ENCODE measurements around the gene SBNO2. TPM values are rescaled to one million over a fixed set of nuclear protein-coding genes. Genes with fewer than 3 reads are reported as not detected.

Gene SBNO2
- total RNA-seq, 1 donor from 2014 or later: 48.8 TPM

DNA sequence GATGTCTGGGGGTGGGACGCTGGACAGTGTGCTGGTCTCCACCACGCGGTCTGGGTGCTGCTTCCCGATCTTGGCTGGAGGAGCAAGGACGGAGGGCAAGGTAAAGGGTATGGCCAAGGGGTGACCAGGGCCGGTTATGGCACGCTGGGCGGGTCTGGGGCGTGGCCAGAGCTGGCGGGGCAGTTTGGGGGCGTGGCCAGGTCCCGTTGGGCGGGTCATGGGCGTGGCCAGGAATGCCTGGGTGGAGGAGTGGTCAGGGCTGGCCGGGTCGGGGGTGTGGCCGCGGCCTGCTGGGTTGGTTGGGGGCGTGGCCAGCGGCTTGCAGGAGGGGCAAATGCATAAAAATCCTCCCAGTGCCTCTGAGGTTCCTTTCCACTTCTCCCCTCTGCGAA is 51.1 kb downstream of the SBNO2 start:
- Histone ChIP-seq H3K4me3 (ENCODE audit: low read depth, low read length) (no peak overlapping the region), H3K36me3 (ENCODE audit: control insufficient read depth, insufficient read depth, low read length) (peaks cover 13% of the 10 kb centered on the region), H3K27me3 (ENCODE audit: control insufficient read depth, insufficient read depth, low read length) (no peaks in the 10 kb centered on the region)
- no peak for DNase-seq (ENCODE audit: low read depth)
- TF ChIP-seq, protein P1, sequence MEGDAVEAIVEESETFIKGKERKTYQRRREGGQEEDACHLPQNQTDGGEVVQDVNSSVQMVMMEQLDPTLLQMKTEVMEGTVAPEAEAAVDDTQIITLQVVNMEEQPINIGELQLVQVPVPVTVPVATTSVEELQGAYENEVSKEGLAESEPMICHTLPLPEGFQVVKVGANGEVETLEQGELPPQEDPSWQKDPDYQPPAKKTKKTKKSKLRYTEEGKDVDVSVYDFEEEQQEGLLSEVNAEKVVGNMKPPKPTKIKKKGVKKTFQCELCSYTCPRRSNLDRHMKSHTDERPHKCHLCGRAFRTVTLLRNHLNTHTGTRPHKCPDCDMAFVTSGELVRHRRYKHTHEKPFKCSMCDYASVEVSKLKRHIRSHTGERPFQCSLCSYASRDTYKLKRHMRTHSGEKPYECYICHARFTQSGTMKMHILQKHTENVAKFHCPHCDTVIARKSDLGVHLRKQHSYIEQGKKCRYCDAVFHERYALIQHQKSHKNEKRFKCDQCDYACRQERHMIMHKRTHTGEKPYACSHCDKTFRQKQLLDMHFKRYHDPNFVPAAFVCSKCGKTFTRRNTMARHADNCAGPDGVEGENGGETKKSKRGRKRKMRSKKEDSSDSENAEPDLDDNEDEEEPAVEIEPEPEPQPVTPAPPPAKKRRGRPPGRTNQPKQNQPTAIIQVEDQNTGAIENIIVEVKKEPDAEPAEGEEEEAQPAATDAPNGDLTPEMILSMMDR (IDR thresholded peaks at IDR 0.05; ENCODE audit: insufficient read depth, low read length, poor library complexity, severe bottlenecking): no peak

DNA sequence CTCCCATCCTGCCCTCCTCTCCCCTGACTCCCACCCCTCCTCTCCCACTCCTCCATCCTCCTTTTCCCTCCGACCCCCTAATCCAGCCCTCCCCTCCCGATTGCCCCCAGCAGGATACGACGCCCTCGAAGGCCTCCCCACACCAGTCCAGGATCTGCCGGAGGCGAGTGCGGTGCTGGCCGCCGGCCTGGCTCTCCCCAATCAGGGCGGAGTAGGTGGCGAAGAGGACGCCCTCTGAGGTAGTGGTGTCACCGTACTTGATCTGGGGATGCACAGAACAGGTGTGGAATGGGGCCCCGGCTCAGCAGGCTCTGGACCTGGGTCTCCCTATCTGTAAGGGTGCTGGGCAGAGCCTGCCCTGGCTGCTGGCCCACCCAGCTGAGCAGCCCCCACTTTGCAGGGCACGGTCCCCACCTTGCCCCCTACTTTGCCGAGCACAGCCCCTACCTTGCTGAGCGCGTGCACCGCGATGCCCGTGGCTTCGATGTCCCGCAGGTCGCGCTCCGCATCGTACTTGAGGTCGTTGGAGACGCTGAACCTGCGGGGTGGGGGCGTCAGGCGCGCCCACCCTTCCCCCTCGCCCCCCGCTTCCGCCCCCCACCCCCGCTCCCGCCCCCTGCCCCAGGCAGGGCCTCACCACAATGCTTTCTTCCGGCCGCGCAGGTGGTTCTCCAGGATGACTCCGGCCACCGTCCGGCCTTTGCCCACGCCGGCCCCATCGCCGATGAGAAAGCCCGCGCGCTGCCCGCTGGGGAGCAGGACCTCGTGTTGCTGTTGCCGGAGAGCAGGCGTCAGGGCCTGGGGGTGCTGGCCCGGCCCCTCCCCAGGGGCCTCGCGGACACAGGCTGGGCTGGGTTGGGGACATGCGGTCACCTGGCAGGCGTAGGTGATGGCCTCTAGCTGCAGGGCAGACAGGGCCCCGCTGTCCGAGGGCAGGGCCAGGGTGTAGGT is 51.8 kb downstream of the SBNO2 start:
- TF ChIP-seq, protein P1 (IDR thresholded peaks at IDR 0.05; ENCODE audit: insufficient read depth, low read length, poor library complexity, severe bottlenecking): no peak
- no peak for DNase-seq (ENCODE audit: low read depth)
- no peak overlapping the region for H3K4me3 ChIP-seq (ENCODE audit: low read depth, low read length)
- H3K36me3 ChIP-seq (ENCODE audit: control insufficient read depth, insufficient read depth, low read length): peaks cover 14% of the 10 kb centered on the region
- H3K27me3 ChIP-seq (ENCODE audit: control insufficient read depth, insufficient read depth, low read length): no peaks in the 10 kb centered on the region

DNA sequence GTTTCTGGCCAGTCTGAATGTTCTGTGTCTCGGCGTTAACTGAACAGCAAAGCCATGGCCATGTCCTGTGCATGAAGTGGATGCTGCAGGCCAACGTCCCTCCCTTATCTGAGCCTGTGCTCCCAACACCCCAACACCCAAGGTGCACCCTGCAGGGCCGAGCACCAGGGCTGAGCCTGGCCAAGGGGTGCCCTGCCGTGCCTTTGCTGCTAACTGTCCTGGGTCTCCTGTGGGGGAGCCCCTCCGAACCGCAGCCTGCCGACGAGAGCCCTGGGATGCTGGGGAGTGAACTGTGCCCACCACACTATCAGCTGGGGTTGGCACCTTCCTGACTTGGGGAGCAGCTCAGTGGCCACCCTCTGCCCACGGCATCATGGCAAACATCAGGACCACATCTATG is 52.7 kb downstream of the SBNO2 start:
- H3K27me3 ChIP-seq (ENCODE audit: control insufficient read depth, insufficient read depth, low read length): no peaks in the 10 kb centered on the region
- H3K36me3 ChIP-seq (ENCODE audit: control insufficient read depth, insufficient read depth, low read length): peaks cover 17% of the 10 kb centered on the region
- TF ChIP-seq, protein P1 (IDR thresholded peaks at IDR 0.05; ENCODE audit: insufficient read depth, low read length, poor library complexity, severe bottlenecking): no peak
- H3K4me3 ChIP-seq (ENCODE audit: low read depth, low read length): no peak overlapping the region
- no peak for DNase-seq (ENCODE audit: low read depth)

DNA sequence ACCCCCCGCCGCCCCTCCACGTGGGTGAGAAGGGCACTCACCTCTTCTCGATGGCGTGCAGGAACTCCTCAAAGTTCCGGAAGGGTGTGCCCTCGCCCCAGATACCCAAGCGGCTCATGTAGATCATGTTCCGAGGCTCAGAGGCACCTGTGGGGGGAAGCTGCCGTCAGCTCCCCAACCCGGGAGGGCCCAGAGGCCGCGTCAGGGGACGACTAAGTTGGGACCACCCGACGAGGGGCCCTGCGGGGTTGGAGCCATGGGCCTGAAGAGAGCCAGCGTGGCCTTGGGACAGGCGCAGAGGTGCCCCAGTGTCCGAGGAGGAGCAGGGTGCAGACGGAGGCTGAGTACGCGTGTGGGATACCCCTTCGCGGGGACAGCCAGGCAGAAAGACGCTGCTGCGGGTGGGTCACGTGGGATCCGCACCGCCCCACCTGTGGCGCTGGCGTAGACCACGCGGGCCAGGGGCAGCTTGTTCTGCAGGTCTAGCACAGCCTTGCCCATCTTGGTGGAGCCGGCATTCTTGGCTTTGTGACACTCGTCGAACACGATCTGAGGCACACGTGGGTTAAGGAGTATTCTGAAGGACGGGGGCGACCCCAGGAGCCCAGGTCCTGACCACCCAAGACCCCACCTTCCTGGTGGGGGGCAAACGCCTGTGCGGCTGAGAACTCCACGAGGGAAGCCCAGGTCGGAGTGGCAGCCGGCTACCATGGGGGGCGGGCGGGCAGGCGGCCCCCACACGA is 54.4 kb downstream of the SBNO2 start:
- Histone ChIP-seq H3K27me3 (ENCODE audit: control insufficient read depth, insufficient read depth, low read length) (no peaks in the 10 kb centered on the region), H3K36me3 (ENCODE audit: control insufficient read depth, insufficient read depth, low read length) (peaks cover 16% of the 10 kb centered on the region), H3K4me3 (ENCODE audit: low read depth, low read length) (no peak overlapping the region)
- DNase-seq (ENCODE audit: low read depth): no peak
- TF ChIP-seq, protein P1 (IDR thresholded peaks at IDR 0.05; ENCODE audit: insufficient read depth, low read length, poor library complexity, severe bottlenecking): no peak

DNA sequence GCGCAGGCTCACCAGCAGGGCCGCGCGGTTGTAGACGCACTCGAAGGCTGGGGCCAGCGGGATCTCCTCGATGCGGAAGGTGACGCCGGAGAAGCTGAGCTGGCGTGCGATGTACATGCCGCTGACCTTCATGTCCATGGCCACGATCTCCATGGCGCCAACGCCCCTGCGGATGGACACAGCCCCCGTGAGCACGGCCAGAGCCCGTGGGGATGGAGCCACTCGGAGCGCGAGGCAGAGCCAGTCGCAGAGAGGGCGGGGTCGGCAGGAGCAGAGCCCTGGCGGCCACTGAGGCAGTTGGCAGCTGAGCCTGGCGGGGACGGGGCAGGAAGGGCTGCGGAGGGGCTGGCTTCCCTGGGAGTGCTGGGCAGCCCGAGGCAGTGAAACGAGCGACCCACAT is 55.1 kb downstream of the SBNO2 start:
- TF ChIP-seq, protein P1 (IDR thresholded peaks at IDR 0.05; ENCODE audit: insufficient read depth, low read length, poor library complexity, severe bottlenecking): no peak
- no peak for DNase-seq (ENCODE audit: low read depth)
- H3K27me3 ChIP-seq (ENCODE audit: control insufficient read depth, insufficient read depth, low read length): no peaks in the 10 kb centered on the region
- H3K36me3 ChIP-seq (ENCODE audit: control insufficient read depth, insufficient read depth, low read length): peaks cover 15% of the 10 kb centered on the region
- H3K4me3 ChIP-seq (ENCODE audit: low read depth, low read length): no peak overlapping the region

Data from kidney epithelial cell (primary cell).